Gastroesophageal sphincter (tissue), 4 donors: ENCODE results near the gene OR8B2. TPM values are rescaled to one million over a fixed set of nuclear protein-coding genes. Genes with fewer than 3 reads are reported as not detected.

Source experiments
- ATAC-seq: fragments of 150-250 bp; one replicate; pipeline ENCODE4 v1.9.1; 2016; ENCODE audit warnings: mild to moderate bottlenecking, moderate library complexity
- H3K27ac ChIP-seq, 4 donors: fragments of 200-600 bp; sonication (generic) in 3 of 4; 1 replicate in 3 of 4; 2 replicates in 1 of 4; pipeline ENCODE4 v1.5.1; 2016 to 2019
- H3K27me3 ChIP-seq: fragments of 200-600 bp; sonication (generic); one replicate; pipeline ENCODE4 v1.5.1; 2019
- H3K36me3 ChIP-seq, 2 donors: fragments of 200-600 bp; sonication (generic); one replicate each; pipeline ENCODE4 v1.5.1; 2019; ENCODE audit warnings: control low read depth in 1 of 2
- H3K4me1 ChIP-seq, 3 donors: fragments of 200-600 bp; sonication (generic); 1 replicate in 2 of 3; 2 replicates in 1 of 3; pipeline ENCODE4 v1.5.1; 2016 to 2019; ENCODE audit warnings: control low read depth in 2 of 3
- H3K4me3 ChIP-seq, 2 donors: fragments of 200-600 bp; sonication (generic); one replicate each; pipeline ENCODE4 v1.5.1; 2019; ENCODE audit warnings: mild to moderate bottlenecking in 1 of 2, moderate library complexity in 1 of 2
- H3K9me3 ChIP-seq, 3 donors: fragments of 200-600 bp; sonication (generic); one replicate each; pipeline ENCODE4 v1.5.1; 2017 to 2019; ENCODE audit warnings: control low read depth in 2 of 3
- EP300 ChIP-seq: sonication (generic); formaldehyde crosslinking; IDR thresholded peaks from one replicate; pipeline ENCODE4 v1.6.1; 2017; ENCODE audit warnings: antibody characterized with exemption, mild to moderate bottlenecking
- POLR2A ChIP-seq, 2 donors: fragments of 450-650 bp; IDR thresholded peaks; one replicate each; pipeline ENCODE4 v1.6.1; 2017; ENCODE audit warnings: antibody characterized with exemption in 2 of 2, mild to moderate bottlenecking in 2 of 2, moderate library complexity in 1 of 2
- POLR2AphosphoS5 ChIP-seq: sonication (generic); formaldehyde crosslinking; IDR thresholded peaks from one replicate; pipeline ENCODE4 v1.6.1; 2017; ENCODE audit warnings: antibody characterized with exemption
- WGBS, 2 donors: methylation state at CpG; one replicate each; pipeline ENCODE4 v1.1.5; 2018; ENCODE audit warnings: low coverage in 1 of 2; 5-methylcytosine and 5-hydroxymethylcytosine counted together
- total RNA-seq, 4 donors: library from RNA; depleted of rRNA; stranded (reverse); fragments of >200 nt; gene quantifications; one replicate each; pipeline ENCODE4 v1.1.0, GENCODE V29; 2016
- TF ChIP-seq, protein P1 (sequence below), 4 experiments: fragments of 200-600 bp in 2 of 4; fragments of 450-650 bp in 2 of 4; sonication (generic) in 1 of 4; IDR thresholded peaks; one replicate each; pipeline ENCODE4 v1.5.1; 2017 to 2019; ENCODE audit warnings: antibody characterized with exemption in 4 of 4, mild to moderate bottlenecking in 2 of 4, moderate library complexity in 2 of 4

OR8B2 gene, protein sequence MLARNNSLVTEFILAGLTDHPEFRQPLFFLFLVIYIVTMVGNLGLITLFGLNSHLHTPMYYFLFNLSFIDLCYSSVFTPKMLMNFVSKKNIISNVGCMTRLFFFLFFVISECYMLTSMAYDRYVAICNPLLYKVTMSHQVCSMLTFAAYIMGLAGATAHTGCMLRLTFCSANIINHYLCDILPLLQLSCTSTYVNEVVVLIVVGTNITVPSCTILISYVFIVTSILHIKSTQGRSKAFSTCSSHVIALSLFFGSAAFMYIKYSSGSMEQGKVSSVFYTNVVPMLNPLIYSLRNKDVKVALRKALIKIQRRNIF
- total RNA-seq, result not detected

DNA sequence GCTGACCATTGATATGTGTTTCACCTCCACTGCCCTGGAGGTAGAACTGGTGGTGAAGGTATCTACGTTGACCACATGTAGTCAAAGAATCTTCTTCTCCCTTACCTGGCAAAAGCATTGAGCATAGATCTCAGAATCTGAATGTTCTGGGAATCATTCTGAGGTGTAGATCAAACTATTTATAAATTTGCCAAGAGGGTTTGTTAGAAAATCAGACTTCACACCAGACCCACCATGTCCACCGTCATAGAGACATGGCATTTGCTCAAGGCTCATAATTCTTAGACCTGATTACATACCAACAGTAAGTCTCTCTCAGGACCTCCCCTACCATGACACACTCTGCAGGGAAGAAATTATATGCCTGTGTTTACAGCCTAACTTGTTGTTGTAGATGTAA is at the start of gene OR8B2:
TSS of gene OR8B2 (minus strand) at position 101 of the 400 bp plus-strand sequence. CDS start 1,156 bp downstream, outside the sequence.
- Histone ChIP-seq H3K27me3 (no peaks in the 10 kb centered on the region), H3K4me3 (no peak within 1 kb of the TSS), H3K27ac (no peak within 1 kb of the TSS), H3K4me1 (no peaks in the 10 kb centered on the region), H3K36me3 (no peaks in the 10 kb centered on the region), H3K9me3 (no peaks in the 10 kb centered on the region)
- no peak for TF ChIP-seq POLR2AphosphoS5
- no peak for TF ChIP-seq POLR2A (IDR thresholded peaks at IDR 0.05)
- TF ChIP-seq, protein P1, sequence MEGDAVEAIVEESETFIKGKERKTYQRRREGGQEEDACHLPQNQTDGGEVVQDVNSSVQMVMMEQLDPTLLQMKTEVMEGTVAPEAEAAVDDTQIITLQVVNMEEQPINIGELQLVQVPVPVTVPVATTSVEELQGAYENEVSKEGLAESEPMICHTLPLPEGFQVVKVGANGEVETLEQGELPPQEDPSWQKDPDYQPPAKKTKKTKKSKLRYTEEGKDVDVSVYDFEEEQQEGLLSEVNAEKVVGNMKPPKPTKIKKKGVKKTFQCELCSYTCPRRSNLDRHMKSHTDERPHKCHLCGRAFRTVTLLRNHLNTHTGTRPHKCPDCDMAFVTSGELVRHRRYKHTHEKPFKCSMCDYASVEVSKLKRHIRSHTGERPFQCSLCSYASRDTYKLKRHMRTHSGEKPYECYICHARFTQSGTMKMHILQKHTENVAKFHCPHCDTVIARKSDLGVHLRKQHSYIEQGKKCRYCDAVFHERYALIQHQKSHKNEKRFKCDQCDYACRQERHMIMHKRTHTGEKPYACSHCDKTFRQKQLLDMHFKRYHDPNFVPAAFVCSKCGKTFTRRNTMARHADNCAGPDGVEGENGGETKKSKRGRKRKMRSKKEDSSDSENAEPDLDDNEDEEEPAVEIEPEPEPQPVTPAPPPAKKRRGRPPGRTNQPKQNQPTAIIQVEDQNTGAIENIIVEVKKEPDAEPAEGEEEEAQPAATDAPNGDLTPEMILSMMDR (IDR thresholded peaks at IDR 0.05), result no peak
- TF ChIP-seq EP300, result no peak
- ATAC-seq, result no peak
- 80 to 87% methylated on average over 2 of the region's 2 CpGs for WGBS, 2 donors

DNA sequence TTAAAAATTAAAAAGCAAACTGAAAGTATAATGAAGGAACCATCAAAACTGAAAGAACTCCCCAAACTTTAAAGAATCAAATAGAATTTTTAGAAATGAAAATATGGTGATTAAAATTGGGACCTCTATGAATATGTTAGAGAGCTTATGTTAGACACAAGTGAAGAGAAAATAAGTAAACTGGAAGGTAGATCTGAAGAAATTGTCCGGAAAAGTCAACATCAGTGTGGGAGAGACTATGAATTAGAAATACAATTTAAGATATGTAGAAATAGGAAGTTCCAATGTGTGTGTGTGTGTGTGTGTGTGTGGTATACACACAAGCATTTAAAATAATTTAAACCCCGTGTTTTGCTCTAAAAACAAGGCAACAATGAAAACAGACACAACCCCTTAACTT is 45.3 kb upstream of the OR8B2 start:
- Histone ChIP-seq H3K4me3 (no peak overlapping the region), H3K36me3 (no peaks in the 10 kb centered on the region), H3K27ac (no peak overlapping the region), H3K27me3 (no peaks in the 10 kb centered on the region), H3K9me3 (peaks cover 0 to 13% (median 0%) of the 10 kb centered on the region in 3 donors), H3K4me1 (no peaks in the 10 kb centered on the region)
- 70 to 81% methylated on average over 2 of the region's 2 CpGs for WGBS, 2 donors
- ATAC-seq, result no peak
- TF ChIP-seq, protein P1 (IDR thresholded peaks at IDR 0.05), result no peak
- TF ChIP-seq POLR2AphosphoS5, result no peak
- no peak for TF ChIP-seq POLR2A (IDR thresholded peaks at IDR 0.05)
- no peak for TF ChIP-seq EP300

DNA sequence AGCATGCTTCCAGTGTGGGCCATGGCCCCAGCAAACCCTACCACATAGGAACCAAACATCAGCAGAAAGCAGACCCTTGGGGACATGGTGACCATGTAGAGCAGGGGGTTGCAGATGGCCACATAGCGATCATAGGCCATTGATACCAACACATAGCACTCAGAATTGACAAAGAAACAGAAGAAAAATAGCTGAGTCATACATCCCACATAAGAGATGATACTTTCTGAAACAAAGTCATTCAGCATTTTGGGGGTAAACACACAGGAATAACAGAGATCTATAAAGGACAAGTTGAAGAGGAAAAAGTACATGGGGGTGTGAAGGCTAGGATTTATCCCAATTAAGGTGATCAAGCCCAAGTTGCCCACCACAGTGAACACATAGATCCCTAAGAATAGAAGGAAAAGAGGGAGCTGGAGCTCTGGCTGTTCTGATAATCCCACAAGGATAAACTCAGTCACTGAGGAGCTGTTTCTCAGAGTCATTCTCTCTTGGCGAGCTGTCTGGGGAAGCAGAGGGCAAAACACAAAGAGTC is 40.2 kb upstream of the OR8B2 start, which contains the start of gene OR8B4:
TSS of gene OR8B4 (minus strand) at position 488 of the 538 bp plus-strand sequence. CDS start at position 488, 0 bp downstream.
- H3K27me3 ChIP-seq, result peaks cover 7% of the 10 kb centered on the region
- ATAC-seq, result no peak

DNA sequence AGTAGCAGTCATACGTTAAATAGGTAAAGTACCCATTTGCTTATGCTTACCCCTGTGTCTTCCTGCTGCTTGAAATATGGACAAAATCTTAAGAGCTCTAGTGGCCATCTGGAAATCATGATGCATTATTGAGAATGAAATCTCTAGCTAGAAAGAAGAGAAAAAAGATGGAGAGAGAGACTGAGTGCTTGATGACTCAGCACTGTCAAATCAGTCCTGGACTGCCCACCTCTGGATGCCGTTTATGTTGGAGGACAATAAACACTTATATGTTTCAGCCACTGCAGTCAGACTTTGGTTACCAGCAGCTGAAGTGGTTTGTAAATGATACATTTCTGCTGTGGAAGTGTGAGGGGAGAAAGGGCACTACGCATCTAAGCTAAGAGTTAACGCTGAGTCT is 36.7 kb upstream of the OR8B2 start:
- WGBS, 2 donors, result 71 to 79% methylated on average over 3 to 4 of the region's 4 CpGs
- no peak for ATAC-seq
- Histone ChIP-seq H3K4me3 (no peak overlapping the region), H3K9me3 (no peaks in the 10 kb centered on the region), H3K4me1 (no peaks in the 10 kb centered on the region), H3K27ac (no peak overlapping the region), H3K27me3 (peaks cover 7% of the 10 kb centered on the region), H3K36me3 (no peaks in the 10 kb centered on the region)
- no peak for TF ChIP-seq POLR2AphosphoS5
- TF ChIP-seq, protein P1 (IDR thresholded peaks at IDR 0.05), result no peak

More for the DNA sequence above, 40.2 kb upstream of the OR8B2 start, which contains the start of gene OR8B4:
- Histone ChIP-seq H3K4me1 (no peaks in the 10 kb centered on the region), H3K4me3 (no peak within 1 kb of the TSS), H3K9me3 (no peaks in the 10 kb centered on the region), H3K27ac (no peak within 1 kb of the TSS), H3K36me3 (no peaks in the 10 kb centered on the region)
- TF ChIP-seq EP300, result no peak
- TF ChIP-seq, protein P1 (IDR thresholded peaks at IDR 0.05), result no peak
- 73% methylated on average over 2 of the region's 2 CpGs; no CpG with 5 or more reads in 1 of the 2 donors for WGBS, 2 donors

DNA sequence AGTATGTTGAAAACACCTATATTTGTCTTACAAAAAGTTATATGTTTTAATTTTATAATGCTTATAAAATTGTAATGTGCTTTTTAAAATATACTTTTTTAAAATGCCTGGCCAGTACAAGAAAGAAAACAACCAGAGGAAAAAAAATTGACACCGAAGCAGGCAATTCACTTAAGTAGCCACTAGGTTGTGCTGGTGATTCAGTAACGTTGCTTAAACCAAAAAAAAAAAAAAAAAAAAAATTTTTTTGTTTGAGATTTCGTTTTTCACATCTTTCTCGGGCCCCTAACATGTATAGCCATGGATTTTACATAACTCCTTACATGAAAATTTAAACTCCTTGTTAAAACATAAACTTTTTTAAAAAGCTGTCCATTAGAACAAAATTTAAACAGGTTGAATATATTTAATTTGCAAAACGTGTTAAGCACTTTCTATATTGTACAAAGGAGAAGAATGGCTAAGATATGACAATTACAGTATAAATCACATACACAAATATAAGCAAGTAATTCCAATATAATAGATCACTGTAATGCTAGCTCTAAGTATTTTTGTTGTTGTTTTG is 31.1 kb upstream of the OR8B2 start:
- H3K9me3 ChIP-seq, result no peaks in the 10 kb centered on the region
- no peak overlapping the region for H3K4me3 ChIP-seq
- ATAC-seq, result no peak
- no peaks in the 10 kb centered on the region for H3K36me3 ChIP-seq
- 13 to 15% methylated on average over 5 of the region's 5 CpGs for WGBS, 2 donors
- H3K4me1 ChIP-seq, result no peaks in the 10 kb centered on the region
- no peak for TF ChIP-seq EP300
- TF ChIP-seq, protein P1 (IDR thresholded peaks at IDR 0.05), result peak in 3 of 4 experiments; percentile 41 to 51 (median 41)
- no peak overlapping the region for H3K27ac ChIP-seq
- peaks cover 11% of the 10 kb centered on the region for H3K27me3 ChIP-seq
